Activated T-cell treated with anti-CD3 and anti-CD28 coated beads, Interleukin-2, amount 50 U/mL, for 4 hours (primary cell): ENCODE measurements around the gene NFKBIE. TPM values are rescaled to one million over a fixed set of nuclear protein-coding genes. Genes with fewer than 3 reads are reported as not detected.

ENCODE experiments used
- ATAC-seq, 2 donors: fragments of 200-7000 bp; cut with Tn5 transposase; one replicate each; pipeline ENCODE4 v1.10.0; 2021
- DNase-seq: peaks from one replicate; pipeline ENCODE4 v3.0.0-alpha.2; 2020
- H3K27me3 Mint-ChIP-seq: one replicate; pipeline ENCODE4 v1.8.0; 2021; ENCODE audit warnings: low read depth, mixed read lengths
- H3K36me3 Mint-ChIP-seq: one replicate; pipeline ENCODE4 v1.8.0; 2022; ENCODE audit warnings: mixed read lengths; ENCODE audit not compliant: insufficient read depth
- H3K4me1 Mint-ChIP-seq: one replicate; pipeline ENCODE4 v1.8.0; 2021; ENCODE audit warnings: low read depth, mixed read lengths
- H3K4me3 Mint-ChIP-seq: one replicate; pipeline ENCODE4 v1.8.0; 2021; ENCODE audit warnings: mild to moderate bottlenecking, moderate library complexity, mixed read lengths
- H3K9me3 Mint-ChIP-seq: one replicate; pipeline ENCODE4 v1.8.0; 2021; ENCODE audit warnings: mixed read lengths
- total RNA-seq, 3 donors: library from RNA; stranded (reverse); gene quantifications; one replicate each; pipeline ENCODE4 v1.2.1, GENCODE V29; 2021

Gene NFKBIE
- total RNA-seq, 3 donors from 2014 or later = 30.0 to 36.4 (median 33.1) TPM

- no peaks in the 10 kb centered on the region for H3K9me3 Mint-ChIP-seq
- no peak for ATAC-seq
- no peaks in the 10 kb centered on the region for H3K36me3 Mint-ChIP-seq
- DNase-seq = no peak
- no peak overlapping the region for H3K4me3 Mint-ChIP-seq
- H3K4me1 Mint-ChIP-seq = no peaks in the 10 kb centered on the region
- peaks cover 57% of the 10 kb centered on the region for H3K27me3 Mint-ChIP-seq
Measured at GRCh38 chr6:44285552-44286284, 20.4 kb upstream of the NFKBIE start.

DNA sequence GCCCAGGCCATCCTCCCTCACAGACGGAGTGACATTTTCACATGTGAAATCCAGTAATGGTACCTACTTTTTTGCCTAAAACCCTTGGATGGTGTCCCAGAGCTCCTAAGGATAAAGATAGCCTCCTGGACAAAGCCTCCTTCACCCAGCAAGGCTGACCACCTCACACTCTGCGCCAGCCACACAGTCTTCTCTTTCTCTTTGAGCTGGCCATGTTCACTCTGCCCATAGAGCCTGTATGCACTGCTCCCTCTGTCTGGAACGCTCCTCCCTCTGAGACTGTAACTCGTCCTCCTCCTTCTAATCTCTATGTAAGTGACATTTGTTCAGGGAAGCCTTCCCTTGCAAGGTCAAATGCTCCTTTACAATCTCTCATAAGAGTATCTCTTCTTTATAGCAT lies 19.5 kb upstream of the NFKBIE start:
- no peak for ATAC-seq
- Mint-ChIP-seq H3K27me3 (peaks cover 57% of the 10 kb centered on the region), H3K9me3 (no peaks in the 10 kb centered on the region), H3K4me1 (no peaks in the 10 kb centered on the region), H3K36me3 (no peaks in the 10 kb centered on the region), H3K4me3 (no peak overlapping the region)
- no peak for DNase-seq

DNA sequence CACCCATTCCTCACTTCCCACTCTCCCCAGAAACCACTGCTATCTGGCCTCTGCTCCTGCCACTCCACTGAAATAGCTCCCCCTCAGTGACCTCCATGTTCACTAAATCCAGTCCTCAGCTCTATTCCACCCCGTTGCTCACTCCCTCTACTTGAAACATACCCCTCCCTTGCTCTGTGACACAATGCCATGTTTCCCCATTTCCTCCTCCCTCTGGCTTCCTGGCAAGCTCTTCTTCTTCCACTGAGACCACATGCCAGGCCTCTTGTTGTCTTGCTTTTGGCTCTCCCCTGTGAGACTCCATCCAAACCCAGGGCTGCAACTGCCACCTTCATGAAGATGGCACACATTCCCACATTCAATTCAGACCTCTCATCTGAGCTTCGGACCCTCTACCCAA lies 18.8 kb upstream of the NFKBIE start:
- DNase-seq = no peak
- Mint-ChIP-seq H3K36me3 (no peaks in the 10 kb centered on the region), H3K9me3 (no peaks in the 10 kb centered on the region), H3K4me1 (no peaks in the 10 kb centered on the region), H3K4me3 (no peak overlapping the region), H3K27me3 (peaks cover 56% of the 10 kb centered on the region)
- no peak for ATAC-seq

DNA sequence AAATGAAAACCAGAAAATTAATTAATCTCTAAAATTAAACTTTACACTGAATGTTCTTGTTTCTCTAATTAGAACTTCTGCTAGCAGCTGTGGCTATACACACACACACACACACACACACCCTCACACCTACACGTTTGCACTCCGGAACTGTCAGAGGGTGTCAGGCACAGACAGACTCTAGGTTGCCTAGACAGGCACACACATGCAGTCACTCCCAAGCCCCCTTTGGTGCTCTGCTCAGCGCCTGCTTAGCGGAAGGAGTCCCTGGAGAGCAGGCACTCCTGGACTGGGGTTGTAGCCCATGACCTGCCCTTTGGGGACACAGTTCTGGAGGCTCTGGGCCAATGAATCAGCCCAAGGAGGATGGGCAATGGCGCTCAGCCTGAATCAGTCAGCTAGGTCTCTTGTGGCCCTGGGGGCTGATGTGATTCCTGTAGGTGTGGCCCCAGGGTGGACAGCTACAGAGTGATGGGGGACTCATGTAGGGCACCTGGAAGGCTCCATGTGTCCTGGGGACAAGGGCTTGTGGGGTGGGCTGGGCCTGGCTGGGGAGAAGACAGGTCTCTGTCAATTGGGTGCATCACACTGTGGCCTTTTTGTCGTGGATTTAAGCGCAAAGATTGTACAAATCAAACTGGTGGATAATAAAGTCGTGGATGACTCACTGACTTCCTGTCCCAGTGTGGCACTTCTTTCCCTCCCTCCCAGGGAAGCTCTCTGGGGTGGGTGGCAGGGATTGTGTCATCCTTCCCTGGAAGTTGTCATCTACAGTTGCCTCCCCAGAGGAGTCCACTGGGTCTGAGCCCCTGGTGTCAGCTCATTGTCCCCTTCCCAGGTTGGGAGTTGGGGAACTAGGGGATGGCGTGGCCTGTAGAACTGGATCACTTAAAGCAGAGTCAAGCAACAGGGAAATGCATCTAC lies 13.7 kb upstream of the NFKBIE start:
- no peak for ATAC-seq
- Mint-ChIP-seq H3K4me1 (peaks cover 5% of the 10 kb centered on the region), H3K9me3 (no peaks in the 10 kb centered on the region), H3K27me3 (peaks cover 56% of the 10 kb centered on the region), H3K36me3 (no peaks in the 10 kb centered on the region), H3K4me3 (no peak overlapping the region)
- no peak for DNase-seq

DNA sequence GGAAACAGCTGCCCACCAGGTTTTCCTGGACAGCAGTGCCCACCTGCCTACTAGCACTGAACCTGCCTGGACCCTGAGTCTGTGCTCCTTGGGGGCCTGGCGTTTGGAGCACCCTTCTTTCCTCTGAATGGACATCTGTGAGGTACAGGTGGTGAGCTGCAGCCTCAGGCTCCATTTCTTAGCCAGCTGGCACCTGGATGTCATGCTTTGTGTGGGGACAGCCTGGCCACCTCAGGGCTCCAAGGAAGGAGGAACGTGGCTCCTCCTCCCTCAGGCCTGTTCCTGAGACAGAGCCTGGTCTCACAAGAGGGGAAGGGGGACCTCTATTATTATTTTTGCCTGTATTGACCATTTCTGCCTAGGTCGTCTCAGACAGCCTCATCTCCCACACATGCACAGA lies 13.0 kb upstream of the NFKBIE start:
- peaks cover 54% of the 10 kb centered on the region for H3K27me3 Mint-ChIP-seq
- H3K9me3 Mint-ChIP-seq = no peaks in the 10 kb centered on the region
- no peaks in the 10 kb centered on the region for H3K36me3 Mint-ChIP-seq
- H3K4me3 Mint-ChIP-seq = no peak overlapping the region
- H3K4me1 Mint-ChIP-seq = peaks cover 5% of the 10 kb centered on the region
- ATAC-seq (no peak), DNase-seq (no peak)

- DNase-seq = no peak
- H3K9me3 Mint-ChIP-seq = no peaks in the 10 kb centered on the region
- H3K4me3 Mint-ChIP-seq = no peak overlapping the region
- H3K36me3 Mint-ChIP-seq = no peaks in the 10 kb centered on the region
- H3K27me3 Mint-ChIP-seq = peaks cover 56% of the 10 kb centered on the region
- ATAC-seq = no peak
- peaks cover 5% of the 10 kb centered on the region for H3K4me1 Mint-ChIP-seq
Measured at GRCh38 chr6:44277763-44278162, 12.4 kb upstream of the NFKBIE start.

- H3K4me1 Mint-ChIP-seq = peaks cover 5% of the 10 kb centered on the region
- H3K36me3 Mint-ChIP-seq = no peaks in the 10 kb centered on the region
- no peaks in the 10 kb centered on the region for H3K9me3 Mint-ChIP-seq
- H3K27me3 Mint-ChIP-seq = peaks cover 62% of the 10 kb centered on the region
- ATAC-seq = no peak
- H3K4me3 Mint-ChIP-seq = no peak overlapping the region
- DNase-seq = no peak
Measured at GRCh38 chr6:44276667-44277640, 11.6 kb upstream of the NFKBIE start.

DNA sequence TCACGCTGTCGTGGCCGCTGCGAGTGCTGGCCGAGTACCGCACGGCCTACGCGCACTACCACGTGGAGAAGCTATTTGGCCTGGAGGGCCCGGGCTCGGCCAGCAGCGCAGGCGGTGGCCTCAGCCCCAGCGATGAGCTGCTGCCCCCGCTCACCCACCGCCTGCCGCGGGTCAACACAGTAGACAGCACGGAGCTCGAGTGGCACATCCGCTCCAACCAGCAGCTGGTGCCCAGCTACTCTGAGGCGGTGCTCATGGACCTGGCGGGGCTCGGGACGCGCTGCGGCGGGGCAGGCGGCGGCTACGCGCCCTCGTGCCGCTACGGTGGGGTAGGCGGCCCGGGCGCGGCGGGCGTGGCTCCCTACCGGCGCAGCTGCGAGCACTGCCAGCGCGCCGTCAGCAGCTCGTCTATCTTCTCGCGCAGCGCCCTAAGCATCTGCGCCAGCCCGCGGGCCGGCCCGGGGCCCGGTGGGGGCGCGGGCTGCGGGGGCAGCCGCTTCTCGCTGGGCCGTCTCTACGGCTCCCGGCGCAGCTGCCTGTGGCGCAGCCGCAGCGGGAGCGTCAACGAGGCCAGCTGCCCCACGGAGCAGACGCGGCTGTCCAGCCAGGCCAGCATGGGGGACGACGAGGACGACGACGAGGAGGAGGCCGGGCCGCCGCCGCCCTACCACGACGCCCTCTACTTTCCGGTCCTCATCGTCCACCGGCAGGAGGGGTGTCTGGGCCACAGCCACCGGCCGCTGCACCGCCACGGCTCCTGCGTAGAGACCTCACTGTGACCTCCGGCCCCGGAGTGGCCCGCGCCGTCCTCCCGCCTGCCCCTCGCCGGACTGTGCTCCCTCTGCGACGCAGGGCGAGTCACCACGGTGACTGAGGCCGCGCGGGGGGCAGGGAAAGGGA lies 10.6 kb upstream of the NFKBIE start:
- peaks cover 6% of the 10 kb centered on the region for H3K4me1 Mint-ChIP-seq
- ATAC-seq (peak; percentile 81 to 84), DNase-seq (no peak)
- no peak overlapping the region for H3K4me3 Mint-ChIP-seq
- H3K27me3 Mint-ChIP-seq = peaks cover 72% of the 10 kb centered on the region
- H3K9me3 Mint-ChIP-seq = no peaks in the 10 kb centered on the region
- no peaks in the 10 kb centered on the region for H3K36me3 Mint-ChIP-seq

- ATAC-seq (no peak), DNase-seq (no peak)
- peaks cover 70% of the 10 kb centered on the region for H3K27me3 Mint-ChIP-seq
- no peaks in the 10 kb centered on the region for H3K36me3 Mint-ChIP-seq
- no peaks in the 10 kb centered on the region for H3K9me3 Mint-ChIP-seq
- peaks cover 7% of the 10 kb centered on the region for H3K4me1 Mint-ChIP-seq
- no peak overlapping the region for H3K4me3 Mint-ChIP-seq
Measured at GRCh38 chr6:44275271-44275748, 10.0 kb upstream of the NFKBIE start.

- Mint-ChIP-seq H3K36me3 (no peaks in the 10 kb centered on the region), H3K4me3 (no peak overlapping the region), H3K4me1 (peaks cover 16% of the 10 kb centered on the region), H3K27me3 (peaks cover 72% of the 10 kb centered on the region), H3K9me3 (no peaks in the 10 kb centered on the region)
- DNase-seq (no peak), ATAC-seq (no peak)
Measured at GRCh38 chr6:44273617-44274016, 8.3 kb upstream of the NFKBIE start.

DNA sequence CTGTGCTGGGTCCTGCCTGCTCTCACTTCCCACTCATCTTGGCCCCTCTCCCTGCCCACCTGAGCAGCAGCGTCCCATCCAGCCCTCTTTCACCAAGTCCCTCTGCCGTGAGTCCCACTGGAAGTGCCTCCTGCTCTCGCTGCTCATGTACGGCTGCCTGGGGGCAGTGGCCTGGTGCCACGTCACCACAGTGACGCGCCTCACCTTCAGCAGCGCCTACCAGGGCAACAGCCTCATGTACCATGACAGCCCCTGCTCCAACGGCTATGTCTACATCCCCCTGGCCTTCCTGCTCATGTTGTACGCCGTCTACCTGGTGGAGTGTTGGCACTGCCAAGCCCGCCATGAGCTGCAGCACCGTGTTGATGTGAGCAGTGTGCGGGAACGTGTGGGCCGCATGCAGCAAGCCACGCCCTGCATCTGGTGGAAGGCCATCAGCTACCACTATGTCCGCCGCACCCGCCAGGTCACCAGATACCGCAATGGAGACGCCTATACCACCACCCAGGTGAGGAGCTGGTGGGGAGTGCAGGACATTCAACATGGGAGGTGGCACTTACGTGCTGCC lies 7.7 kb upstream of the NFKBIE start:
- peaks cover 16% of the 10 kb centered on the region for H3K4me1 Mint-ChIP-seq
- H3K27me3 Mint-ChIP-seq = peaks cover 70% of the 10 kb centered on the region
- H3K4me3 Mint-ChIP-seq = no peak overlapping the region
- no peaks in the 10 kb centered on the region for H3K9me3 Mint-ChIP-seq
- DNase-seq (no peak), ATAC-seq (no peak)
- no peaks in the 10 kb centered on the region for H3K36me3 Mint-ChIP-seq

GRCh38 chr6:44272529-44272928 lies 7.2 kb upstream of the NFKBIE start:
- DNase-seq = no peak
- no peaks in the 10 kb centered on the region for H3K36me3 Mint-ChIP-seq
- peaks cover 19% of the 10 kb centered on the region for H3K4me1 Mint-ChIP-seq
- no peaks in the 10 kb centered on the region for H3K9me3 Mint-ChIP-seq
- H3K4me3 Mint-ChIP-seq = no peak overlapping the region
- no peak for ATAC-seq
- peaks cover 64% of the 10 kb centered on the region for H3K27me3 Mint-ChIP-seq

DNA sequence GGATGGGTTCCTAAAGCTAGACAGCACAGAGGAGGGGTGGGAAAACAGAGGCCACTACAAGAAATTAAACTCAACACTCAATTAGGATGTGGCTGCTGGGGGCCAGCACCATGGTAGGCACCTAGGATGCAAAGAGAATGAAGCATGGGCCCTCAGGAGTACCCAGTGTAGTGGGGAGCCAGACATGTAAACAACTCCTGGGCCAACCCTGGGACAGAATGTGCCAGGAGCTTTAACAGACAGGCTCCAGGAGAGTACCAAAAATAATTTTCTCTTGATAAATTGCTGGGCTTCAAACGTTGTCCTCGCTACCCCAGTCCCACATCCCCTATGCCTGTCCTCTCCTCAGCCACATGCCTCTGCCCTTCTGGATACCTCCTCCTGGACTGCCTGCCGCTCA lies 6.6 kb upstream of the NFKBIE start:
- Mint-ChIP-seq H3K27me3 (peaks cover 58% of the 10 kb centered on the region), H3K4me1 (peaks cover 19% of the 10 kb centered on the region), H3K36me3 (no peaks in the 10 kb centered on the region), H3K4me3 (no peak overlapping the region), H3K9me3 (no peaks in the 10 kb centered on the region)
- no peak for DNase-seq
- no peak for ATAC-seq
